Hematopoietic multipotent progenitor cell treated with erythropoietin and hydrocortisone succinate and interleukin-3 and kit ligand, for 17 days (in vitro differentiated cells): ENCODE data around the gene ABCD1.

Experiments used
- DNase-seq: peaks from one replicate; pipeline ENCODE4 v3.0.0-alpha.2; 2015; ENCODE audit warnings: low spot score

ABCD1 gene

DNA sequence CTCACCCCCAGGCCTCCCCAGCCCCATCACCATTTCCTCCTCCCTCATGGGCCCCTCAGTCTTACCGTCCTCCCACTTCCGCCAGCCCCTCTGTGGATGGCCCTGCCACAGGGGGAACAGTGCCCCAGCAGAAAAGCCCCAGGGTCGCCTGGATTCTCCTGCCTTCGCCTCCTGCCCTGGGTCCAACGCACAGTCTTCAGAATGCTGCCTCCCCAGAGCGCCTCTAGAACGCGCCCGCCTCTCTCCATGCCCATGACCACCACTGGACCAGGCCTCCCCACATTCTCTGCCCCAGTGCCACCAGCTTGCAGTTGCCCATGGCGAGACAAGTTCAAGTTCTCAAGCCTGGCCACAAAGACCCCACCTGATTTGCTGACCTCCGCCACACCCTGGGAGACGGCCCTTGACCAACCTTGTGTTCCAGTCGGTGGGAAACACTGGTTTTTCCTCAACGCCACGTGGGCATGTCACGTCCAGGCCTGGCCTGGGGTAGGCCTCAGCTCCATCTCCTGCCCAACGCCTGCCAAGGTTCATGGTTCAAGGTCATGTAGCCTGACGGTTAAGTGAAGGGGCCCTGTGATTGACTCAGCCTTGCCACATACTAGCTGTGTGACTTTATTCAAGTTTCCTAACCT is 38.8 kb downstream of the ABCD1 start:
- no peak for DNase-seq

DNA sequence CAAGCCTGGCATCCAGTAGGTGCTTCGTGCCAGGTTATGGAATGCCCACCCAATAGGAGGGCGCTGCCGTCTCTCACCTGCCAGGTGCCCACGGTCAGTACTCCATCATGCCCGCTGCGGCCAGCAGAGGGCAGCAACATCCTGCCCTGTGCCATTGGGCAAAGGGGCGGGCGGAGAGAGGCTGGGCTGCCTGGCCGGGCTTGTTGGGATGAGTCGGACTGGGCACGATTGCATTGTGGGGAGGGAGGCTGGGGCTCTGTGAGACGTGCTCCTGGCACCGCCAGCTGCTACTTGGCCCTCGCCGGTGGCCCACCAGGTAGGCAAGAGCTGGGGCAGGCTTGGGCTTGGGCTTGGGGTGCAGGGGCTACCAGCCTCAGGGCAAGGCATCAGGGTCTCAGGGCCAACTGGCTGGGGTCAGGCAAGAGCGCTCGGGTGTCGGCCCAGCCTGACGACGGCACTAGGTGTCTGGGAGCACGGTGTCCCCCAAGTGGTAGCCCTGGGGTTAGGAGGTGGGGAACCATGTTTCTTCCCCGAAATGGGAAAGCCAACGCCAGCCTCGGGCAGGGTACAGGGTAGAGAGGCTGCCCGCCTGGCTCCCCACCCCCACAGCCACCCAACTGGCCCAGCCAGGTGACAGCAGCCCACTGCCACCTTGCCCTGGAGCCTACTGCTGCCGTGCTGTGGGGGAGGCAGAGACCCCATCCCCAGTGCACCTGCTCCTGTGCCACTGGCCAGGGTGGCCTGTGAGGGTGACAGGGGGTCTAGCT is 39.5 kb downstream of the ABCD1 start, which contains the start of gene PLXNB3:
TSS of gene PLXNB3 (plus strand) at position 261 of the 767 bp plus-strand sequence. CDS start 1,287 bp downstream, outside the sequence.
- DNase-seq: peak; percentile 78

DNA sequence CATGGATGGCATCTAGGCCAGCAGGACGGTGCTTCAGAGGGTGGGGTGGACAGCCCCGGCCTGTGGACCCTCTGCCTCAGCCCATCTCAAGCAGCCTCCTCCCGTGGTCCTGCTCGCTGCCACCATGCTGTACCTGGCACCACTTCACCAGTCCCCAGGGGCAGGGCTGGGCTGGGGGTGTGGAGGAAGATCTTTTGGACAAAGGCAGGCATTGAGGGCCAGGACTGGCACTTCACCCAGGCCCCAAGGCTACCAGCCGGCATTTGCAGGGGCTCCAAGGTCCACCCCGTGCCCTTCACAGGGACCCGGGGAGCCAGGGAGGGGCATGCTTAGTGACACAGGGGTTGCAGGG is 40.1 kb downstream of the ABCD1 start:
- DNase-seq: no peak

DNA sequence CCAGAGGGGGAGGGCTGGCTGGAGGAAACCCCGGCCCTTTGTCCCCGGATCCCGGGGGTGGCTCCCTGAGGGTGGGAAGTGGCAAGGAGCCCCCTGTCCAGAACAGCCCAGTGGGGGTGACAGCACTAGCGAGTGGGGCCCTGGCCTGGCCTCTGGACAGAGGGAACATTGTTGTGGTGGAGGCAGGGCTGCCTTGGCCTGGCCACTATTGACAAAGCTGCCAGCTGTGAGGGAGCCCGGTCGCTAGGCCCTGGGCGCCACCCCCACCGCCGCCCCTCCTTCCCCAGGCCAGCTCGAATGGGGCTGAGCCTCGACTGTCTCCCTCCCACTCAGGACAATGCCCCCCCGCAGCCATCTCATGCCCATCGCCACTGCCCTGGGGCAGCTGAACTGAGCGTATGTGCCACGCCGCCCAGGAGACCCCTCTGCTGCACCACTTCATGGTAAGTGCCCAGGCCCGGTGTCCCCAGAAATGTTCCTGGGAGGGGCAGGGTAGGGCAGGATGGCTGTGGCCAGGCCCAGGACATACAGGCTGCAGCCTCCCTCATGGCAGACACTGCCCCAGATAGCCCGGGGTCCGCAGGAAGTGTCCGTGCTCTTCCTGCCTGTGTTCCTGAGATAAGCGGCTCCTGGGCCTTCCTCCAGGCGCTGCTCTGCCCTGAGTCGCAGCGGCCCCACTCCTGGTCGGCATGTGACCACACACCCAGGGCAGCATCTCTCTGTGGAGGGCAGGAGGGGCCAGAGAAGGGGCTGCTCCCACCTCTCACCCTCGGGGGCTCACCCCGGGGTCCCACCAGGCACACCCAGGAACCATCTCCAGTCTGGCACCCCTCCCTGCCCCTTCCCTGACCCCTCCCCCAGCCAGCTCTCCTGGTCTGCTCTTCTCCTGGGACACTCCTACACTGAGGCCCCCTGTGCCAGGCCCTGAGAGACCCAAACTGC is 40.8 kb downstream of the ABCD1 start:
- no peak for DNase-seq

DNA sequence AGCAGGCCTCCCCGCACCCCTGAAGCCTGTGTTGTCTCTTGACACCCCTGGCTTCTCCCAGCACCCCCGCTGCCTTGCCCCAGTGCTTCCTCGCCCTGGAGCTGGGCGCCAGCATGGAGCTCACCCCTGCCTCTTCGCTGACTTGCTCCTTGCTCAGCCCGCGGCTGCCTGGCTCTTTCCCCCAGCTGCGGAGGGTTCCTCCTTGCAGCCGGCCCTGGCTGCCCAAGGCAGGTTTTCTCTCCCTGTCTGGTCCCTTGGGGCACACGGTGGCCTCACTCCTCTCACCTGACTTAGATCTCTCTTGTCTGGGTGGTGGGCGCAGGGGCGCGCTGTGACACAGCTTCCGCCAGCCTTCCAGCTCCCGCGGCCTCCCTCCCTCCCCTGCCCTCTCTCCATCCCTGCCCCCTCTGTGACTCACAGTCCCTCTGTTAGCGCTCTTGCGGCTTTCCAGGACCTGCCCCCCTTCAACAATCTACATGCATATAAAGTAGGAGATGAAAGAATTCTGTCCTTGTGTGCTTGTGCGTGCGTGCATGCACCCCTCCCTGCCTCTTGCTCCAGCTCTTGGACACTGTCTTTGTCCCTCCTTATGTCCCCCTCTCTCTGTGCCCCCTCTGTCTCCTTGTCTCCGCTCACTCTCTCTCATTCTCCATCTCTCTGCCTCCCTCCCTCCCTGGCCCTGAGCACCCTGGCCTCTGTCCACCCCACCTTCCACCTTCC is 41.6 kb downstream of the ABCD1 start:
- no peak for DNase-seq

DNA sequence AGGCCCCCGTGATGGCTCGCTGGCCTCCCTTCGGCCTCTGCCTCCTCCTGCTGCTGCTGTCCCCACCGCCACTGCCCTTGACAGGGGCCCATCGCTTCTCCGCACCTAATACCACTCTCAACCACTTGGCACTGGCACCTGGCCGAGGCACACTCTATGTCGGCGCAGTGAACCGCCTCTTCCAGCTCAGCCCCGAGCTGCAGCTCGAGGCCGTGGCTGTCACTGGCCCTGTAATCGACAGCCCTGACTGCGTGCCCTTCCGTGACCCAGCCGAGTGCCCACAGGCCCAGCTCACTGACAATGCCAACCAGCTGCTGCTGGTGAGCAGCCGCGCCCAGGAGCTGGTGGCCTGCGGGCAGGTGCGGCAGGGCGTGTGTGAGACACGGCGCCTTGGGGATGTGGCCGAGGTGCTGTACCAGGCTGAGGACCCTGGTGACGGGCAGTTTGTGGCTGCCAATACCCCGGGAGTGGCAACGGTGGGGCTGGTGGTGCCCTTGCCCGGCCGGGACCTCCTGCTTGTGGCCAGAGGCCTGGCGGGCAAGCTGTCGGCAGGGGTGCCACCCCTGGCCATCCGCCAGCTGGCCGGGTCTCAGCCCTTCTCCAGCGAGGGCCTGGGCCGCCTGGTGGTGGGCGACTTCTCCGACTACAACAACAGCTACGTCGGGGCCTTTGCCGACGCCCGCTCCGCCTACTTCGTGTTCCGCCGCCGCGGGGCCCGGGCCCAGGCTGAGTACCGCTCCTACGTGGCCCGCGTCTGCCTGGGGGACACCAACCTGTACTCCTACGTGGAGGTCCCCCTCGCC is 42.4 kb downstream of the ABCD1 start:
- DNase-seq: no peak

DNA sequence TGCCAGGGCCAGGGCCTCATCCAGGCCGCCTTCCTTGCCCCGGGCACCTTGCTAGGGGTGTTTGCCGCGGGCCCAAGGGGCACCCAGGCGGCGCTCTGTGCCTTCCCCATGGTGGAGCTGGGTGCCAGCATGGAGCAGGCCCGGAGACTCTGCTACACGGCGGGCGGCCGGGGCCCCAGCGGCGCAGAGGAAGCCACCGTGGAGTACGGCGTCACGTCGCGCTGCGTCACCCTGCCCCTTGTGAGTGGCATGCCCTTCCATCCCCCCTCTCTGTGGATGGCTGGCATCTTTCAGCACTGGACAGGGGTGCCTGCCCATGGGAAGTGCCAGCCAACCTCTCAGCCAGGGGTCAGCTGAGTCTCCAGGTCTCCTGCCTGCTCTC is 43.0 kb downstream of the ABCD1 start:
- no peak for DNase-seq

DNA sequence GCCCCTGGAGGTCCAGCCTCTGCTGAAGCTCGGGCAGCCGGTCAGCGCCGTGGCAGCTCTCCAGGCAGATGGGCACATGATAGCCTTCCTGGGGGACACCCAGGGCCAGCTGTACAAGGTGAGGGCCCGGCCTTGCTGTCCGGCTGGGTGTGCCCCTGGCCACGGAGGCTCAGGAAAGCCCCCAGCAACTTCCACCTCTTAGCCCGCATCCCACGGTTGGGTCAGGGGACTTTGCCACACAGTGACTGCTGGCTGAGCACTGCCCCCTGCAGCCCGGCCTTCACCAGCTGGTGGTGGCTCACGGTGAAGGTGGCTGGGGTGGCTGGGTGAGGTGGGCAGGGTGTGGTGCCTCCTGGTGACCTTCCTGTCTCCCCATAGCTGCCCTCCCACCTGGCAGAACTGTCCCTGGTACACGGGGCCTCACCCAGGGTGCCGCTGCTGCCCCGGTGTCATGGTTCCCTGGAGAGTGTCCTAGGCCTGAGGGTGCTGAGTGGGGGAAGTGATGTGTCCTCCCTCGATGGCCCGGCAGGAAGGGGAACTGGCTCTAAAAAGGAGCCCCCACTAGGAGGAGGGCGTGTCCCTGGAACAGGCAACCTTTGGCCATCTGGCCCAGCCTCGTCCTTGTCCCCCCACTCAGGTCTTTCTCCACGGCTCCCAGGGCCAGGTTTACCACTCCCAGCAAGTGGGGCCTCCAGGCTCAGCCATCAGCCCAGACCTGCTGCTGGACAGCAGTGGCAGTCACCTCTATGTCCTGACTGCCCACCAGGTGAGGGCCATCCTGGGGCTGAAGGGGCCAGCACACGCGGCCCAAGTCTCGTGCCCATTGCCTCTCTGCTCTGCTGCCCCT is 43.9 kb downstream of the ABCD1 start:
- no peak for DNase-seq

DNA sequence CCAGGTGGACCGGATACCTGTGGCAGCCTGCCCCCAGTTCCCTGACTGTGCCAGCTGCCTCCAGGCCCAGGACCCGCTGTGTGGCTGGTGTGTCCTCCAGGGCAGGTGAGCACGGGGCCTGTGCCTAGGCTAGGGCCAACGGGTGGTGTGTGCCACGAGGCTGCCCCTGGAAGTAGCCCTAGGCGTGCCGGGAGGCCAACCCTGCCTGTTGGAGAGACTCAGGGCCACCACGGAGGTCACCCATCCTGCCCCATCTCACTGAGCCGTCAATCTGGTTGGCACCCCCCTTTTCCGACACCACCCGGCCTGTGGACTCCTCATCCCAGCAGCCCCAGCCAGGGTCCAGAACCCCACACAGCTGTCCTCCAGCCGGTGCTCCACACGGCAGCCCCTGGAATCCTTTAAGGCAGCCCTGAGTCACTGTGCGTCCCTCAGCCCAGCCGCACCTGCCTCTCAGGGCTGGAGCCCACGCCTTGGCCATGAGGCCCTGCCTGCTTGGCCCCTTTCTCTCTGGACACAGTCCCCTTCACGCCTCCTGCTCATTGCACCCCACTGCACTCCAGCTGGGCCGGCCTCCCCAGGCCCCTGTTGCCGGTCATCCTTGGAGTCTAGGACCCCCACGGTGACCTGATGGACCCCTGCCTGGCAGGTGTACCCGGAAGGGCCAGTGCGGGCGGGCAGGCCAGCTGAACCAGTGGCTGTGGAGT is 44.7 kb downstream of the ABCD1 start:
- DNase-seq: no peak

DNA sequence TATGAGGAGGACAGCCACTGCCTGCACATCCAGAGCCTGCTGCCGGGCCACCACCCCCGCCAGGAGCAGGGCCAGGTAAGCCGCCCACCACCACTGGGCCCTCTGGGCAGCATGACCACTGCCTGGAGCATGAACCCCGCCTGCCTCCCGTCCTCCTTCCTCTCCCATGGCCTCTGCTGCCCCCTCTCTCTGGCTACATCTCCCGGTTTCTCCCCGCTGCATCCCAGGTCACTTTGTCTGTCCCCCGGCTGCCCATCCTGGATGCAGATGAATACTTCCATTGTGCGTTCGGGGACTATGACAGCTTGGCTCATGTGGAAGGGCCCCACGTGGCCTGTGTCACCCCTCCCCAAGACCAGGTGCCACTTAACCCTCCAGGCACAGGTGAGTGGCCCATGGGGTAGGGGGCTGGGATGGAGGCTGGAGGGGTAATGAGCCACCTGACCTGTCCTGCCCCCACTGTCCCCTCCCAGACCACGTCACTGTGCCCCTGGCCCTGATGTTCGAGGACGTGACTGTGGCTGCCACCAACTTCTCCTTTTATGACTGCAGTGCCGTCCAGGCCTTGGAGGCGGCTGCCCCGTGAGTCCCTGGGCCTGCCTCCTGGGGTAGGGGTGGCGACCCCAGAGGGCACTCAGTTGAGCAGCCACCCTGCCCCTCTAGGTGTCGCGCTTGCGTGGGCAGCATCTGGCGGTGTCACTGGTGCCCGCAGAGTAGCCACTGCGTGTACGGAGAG is 45.4 kb downstream of the ABCD1 start:
- DNase-seq: no peak

DNA sequence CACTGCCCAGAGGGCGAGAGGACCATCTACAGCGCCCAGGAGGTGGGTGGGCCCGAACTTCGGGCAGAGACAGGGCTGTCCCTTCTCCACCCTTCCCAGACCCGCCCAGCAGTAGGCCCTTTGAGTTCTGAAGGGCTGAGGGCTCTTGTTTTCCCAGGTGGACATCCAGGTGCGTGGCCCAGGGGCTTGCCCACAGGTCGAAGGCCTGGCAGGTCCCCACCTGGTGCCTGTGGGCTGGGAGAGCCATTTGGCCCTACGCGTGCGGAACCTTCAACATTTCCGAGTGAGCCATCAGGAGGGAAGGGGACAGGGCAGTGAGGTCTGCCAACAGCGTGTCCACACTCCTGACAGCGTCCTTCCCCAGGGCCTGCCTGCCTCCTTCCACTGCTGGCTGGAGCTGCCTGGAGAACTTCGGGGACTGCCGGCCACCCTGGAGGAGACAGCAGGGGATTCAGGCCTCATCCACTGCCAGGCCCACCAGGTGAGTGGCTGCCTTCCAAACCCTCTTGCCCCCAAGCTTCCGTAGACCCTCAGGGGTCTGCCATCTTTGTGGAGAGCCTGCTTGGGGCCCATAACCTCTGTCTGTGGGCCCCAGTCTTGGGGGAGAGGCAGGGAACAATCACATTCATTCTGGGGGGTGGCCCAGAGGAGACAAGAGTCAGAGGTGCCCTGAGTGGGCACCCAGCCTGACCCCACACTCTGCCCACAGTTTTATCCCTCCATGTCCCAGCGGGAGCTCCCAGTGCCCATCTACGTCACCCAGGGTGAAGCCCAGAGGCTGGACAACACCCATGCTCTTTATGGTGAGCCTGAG is 46.2 kb downstream of the ABCD1 start:
- DNase-seq: no peak

DNA sequence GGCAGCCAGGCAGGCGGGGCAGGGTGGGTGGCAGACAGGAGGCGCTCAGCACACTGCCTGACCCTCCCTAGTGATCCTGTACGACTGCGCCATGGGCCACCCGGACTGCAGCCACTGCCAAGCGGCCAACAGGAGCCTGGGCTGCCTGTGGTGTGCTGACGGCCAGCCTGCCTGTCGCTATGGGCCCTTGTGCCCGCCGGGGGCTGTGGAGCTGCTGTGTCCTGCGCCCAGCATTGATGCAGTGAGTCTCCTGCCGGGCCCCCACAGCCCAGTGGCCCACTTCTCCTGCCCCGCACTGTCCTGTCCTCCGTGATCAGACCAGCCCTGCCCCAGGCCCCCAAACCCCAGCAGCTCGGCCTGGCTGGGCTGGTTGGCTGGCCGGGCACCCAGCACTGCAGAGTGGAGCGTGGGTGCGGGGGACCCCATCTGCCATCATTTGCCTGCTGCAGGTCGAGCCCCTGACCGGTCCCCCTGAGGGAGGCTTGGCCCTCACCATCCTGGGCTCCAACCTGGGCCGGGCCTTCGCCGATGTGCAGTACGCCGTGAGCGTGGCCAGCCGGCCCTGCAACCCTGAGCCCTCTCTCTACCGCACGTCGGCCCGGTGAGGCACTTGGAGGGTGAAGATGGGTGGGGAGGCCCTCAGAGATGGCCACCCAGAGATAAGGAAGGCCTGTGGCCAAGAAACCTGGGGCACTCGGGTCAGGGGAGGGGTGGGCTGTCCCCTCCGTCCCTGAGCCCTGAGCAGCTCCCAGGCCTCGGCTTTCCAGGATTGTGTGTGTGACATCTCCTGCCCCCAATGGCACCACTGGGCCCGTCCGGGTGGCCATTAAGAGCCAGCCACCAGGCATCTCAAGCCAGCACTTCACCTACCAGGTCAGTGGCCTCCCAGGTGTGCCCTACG is 47.0 kb downstream of the ABCD1 start:
- no peak for DNase-seq

DNA sequence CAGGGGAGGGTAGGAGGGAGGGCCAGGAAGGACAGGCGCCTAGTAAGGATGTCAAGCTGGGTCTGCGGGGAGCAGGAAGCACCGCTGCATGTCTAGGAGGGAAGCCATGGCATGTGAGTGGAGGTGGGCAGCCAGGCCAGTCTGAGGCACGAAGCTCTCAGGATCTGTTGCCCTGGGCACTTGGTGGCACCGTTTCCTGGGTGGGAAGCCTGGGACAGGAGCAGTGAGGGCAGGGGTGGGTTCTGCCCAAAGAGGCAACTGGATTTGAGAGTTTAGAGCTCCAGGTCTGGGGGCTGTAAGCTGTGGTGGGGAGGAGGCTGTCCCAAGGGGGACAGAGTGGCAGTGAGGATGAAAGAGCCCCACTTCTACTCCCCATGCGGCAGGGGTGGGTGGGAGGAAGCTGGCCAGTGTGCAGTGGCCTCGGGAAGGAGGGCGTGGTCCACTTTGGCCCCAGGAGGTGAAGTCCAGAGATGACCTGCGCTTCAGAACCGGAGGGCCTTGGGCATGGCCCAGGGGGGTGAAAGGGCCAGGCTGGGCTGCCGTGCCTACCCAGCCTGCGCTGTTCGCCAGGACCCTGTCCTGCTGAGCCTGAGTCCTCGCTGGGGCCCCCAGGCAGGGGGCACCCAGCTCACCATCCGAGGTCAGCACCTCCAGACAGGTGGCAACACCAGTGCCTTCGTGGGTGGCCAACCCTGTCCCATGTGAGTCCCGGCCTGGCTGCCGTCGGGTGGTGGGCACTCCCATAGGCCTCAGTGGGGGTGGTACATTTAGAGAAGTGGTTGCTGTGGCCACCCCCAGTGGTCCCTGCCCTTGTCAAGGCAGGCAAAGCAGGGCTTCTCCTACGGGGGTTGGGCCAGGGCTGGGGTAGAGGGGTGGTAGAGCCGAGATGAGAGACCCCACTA is 47.9 kb downstream of the ABCD1 start:
- DNase-seq: no peak

DNA sequence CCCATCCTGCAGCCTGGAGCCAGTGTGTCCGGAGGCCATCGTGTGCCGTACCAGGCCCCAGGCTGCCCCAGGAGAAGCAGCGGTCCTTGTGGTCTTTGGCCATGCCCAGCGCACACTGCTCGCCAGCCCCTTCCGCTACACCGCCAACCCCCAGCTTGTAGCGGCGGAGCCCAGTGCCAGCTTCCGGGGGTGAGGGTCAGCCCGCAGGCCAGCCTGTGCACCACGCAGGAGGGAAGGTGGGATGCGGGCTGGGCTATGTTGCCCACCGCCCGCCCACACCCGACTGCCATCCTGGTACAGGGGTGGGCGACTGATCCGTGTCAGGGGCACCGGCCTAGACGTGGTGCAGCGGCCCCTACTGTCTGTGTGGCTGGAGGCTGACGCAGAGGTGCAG is 48.6 kb downstream of the ABCD1 start:
- DNase-seq: no peak

DNA sequence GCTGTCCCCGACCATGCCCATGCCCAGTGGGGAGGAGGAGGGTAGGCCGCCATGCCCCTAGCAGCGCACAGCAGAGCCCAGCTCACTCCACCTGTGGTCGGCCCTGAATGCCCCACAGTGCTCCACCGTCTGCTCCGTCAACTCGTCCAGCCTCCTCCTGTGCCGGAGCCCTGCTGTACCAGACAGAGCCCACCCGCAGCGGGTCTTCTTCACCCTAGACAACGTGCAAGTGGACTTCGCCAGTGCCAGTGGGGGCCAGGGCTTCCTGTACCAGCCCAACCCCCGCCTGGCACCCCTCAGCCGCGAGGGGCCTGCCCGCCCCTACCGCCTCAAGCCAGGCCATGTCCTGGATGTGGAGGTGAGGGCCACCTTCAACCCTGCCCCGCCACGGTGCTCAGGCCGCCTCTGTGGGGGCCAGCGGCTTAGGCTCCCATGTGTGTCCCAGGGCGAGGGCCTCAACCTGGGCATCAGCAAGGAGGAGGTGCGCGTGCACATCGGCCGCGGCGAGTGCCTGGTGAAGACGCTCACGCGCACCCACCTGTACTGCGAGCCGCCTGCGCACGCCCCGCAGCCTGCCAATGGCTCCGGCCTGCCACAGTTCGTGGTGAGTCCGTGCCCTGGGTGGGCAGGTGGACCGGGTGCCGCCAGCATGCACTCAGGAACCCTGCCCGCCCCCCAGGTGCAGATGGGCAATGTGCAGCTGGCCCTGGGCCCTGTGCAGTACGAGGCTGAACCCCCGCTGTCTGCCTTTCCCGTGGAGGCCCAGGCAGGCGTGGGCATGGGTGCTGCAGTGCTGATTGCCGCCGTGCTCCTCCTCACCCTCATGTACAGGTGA is 49.3 kb downstream of the ABCD1 start:
- DNase-seq: no peak
